DLD1 (cell line): Measurements from ENCODE around the gene ZNF638.

Experiments used
- in situ Hi-C: cut with HindIII; loops from 2 replicates; pipeline ENCODE4 v1.10.0; 2017; ENCODE audit warnings: low sequenced_read_pairs

The ZNF638 gene

DNA sequence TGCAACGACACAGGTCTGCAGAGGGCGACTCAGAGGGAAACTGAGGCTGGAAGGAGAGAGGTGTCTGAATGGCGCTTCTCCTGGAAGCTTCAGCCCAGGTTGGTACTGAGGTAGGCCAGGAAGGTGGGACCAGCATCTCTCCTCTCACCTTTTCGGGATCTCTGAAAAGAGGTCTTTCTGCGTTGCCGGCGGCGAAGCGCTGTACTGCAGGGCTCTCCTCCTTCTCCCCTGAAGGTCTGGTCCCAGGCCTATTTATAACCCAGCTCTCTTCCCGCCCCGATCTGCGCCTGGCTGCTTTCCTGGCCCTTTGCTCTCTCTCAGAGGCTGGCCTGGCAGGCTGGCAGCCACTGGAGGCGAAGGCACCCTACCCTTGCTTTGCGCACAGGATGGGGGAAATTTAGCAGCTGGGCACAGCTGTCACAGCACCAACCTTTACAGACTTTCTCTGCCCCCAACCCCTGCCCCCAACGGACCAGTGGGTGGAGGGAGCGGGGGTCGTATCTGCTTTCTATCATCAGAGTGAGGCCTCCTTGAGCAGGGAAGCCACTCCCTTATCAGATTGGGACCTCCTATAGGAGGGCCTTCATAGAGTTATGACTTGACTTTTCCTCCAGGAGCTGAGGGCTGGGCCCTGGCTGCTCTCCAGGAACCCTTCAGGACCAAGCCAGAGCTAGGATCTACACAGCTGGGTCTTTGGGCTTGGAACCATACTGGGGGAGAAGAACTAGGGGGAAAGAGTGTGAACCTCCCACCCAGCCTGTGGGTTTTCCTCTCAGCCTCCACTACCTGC is 122.8 kb downstream of the ZNF638 start:
- in situ Hi-C loops: no loop called here

DNA sequence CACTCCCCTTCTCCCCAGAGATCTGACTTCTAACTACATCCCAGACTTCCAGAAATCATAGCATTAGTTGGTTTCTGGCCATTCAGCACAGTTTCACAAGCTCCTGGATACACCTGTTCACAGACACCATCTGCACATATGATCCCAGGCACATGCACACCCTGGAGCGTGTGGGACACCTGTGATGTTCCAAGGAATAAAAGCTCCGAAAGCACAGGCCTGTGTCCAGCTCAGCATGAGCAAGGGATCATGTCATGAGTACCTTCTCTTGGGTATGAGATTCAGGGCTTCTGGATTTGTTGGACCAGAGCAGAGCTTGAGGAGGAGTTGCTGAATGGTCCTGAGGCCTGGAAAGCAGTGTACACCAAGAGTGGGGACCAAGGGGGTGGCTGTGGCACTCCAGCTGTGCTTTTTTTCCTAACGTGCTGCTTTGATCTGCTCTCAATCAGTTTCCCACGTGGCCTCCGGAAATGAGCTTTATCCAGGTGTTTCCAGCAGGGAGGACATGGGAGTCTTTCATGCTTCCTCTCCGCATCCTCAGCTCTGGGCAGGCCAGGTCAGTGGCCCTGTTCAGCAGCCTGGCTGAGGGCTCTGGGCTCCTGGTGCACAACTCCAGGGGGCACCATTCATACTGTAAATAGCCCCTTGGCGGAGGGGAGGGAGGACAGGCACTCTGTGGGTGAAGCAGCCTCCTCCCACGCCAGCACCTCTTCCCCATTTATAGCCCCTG is 123.6 kb downstream of the ZNF638 start:
- in situ Hi-C loops: no loop called here

DNA sequence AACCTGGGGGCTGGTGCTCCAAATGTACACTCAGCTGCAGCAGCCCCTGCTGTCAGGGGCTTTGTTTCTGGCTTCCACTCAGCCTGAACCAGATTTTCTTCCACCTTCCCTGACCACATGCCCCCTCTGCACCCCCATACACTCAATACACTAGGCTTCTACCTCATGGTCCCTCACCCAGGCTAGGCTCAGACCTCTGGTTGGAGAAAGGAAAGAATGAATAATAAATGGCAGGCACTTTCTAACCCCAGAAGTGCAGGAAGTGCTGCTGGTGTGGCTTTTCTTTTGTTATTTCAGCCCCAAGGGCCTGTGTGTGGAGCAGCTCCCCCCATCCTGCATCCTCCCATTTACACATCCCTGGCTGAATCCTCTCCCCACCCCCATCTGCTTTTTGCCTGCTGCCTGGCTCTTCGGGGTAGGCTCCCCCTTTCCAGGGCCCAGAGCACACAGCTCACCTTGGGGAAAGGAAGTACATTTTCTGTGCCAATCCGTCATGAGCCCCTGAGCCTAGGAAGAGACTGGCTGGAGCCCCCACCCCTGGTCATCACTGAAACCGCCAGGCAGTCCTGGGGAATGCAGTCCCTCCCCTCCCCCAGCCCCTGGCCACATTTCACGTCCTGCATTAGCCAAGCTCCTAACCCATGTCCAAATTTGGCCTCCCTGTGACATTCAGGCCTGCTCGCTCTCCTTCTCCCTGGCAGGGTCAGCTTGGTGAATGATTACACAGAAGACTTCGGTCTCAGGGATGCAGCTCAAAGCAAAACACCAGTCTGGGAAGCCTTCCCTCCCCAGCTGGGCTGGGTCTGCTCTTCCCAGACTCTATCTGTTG is 124.4 kb downstream of the ZNF638 start:
- in situ Hi-C loops: no loop called here

DNA sequence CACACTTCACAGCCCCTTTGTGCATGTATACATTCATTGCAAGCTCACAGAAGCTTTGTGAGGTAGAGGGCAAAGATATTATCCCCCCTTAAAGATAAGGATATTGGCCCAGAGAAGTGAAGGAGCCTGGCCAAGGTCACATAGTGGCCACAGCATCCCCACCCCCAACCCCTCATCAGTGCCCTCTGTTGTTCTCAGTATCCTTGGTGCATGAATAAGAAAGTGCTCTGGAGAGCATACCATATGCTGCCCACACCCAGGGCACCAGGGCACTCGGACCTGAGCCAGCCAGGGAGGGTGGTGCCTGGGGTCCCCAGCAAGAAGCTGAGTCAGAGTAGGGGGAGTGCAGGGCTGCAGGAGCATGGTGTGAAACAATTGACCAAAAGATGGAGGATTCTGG is 125.0 kb downstream of the ZNF638 start:
- in situ Hi-C loops: no loop called here

DNA sequence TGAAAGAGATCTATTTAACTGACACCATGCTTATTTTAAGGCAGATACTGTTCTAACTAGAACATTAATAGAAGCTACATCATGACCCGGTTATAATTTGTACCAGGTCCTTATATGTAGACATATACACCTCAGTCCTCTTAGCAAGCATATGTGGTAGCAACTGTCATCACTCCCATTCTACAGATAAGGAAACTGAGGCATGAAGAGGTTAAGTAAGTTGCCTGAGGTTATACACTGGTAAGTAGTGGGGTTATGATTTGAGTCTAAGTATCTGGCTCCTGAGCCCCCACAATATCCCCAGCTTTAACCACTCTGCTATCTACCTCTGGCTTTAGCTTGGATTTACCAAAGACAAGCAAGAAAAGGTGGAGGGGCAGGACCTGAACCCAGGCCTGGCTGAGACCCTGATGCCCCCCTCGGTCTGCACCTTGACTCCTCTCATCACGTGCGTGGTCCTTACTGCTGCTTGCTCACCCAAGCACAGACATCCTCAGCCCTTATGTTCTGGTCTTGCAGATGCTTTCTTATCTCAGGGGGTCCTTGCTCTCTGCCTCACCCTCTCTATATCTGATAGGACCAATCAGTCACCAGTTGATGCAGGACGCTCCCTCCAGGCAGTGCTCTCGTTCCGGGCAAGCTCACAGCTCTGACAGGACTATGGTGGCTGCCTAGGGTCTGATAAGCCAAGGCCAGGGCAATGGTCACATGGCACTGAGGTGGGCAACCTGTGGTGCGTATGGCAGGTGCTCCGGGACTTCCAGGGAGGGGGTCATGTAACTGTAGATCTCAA is 125.7 kb downstream of the ZNF638 start:
- in situ Hi-C loops: no loop called here

DNA sequence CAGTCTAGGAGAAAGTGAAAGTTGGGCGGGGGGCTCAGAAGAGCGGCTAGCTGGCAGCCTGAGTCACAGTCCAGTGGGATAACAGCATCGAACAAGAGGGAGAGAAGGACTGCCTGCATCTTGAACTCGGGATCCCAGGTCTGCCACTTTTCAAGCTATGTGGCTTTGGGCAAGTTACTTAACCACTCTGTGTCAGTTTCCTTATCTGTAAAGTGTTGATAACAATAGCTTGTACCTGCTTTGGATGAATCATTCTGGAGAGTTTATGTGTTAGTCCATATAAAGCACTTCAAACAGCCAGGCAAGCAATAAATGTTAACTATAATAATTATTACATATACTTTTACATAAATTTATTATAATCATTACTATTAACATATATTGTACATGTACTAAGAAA is 126.3 kb downstream of the ZNF638 start:
- in situ Hi-C loops: no loop called here

DNA sequence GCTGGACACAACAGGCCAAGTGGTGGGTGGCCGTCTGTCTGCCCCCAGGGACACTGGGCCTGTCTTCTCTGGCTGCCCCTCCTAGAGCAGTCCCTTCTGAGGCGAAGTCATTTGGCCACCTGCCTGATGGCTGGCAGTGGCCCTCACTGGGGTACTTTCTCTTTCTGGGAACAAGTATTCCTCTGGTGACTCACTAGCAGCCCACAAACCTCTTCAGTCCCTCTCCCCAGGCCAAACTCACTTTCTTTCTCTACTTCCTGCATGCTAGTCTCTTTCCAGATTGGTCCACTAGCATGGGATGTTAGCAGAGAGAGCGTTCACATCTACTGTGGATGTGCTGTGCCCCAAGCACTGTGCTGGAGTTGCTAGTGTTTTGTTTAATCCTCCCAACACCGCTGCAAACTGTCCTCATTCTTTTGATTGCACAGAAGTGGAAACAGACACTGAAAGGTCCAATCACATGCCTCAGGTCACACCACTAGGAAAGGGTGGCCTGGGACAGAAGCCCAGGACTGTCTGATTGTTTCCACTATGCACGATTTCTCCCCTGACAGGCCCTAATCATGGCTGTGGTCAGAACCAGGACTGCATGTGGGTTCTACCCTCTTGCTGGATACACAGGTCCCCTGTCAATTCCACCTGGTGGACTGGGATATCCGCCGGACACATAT is 127.0 kb downstream of the ZNF638 start:
- in situ Hi-C loops: no loop called here

DNA sequence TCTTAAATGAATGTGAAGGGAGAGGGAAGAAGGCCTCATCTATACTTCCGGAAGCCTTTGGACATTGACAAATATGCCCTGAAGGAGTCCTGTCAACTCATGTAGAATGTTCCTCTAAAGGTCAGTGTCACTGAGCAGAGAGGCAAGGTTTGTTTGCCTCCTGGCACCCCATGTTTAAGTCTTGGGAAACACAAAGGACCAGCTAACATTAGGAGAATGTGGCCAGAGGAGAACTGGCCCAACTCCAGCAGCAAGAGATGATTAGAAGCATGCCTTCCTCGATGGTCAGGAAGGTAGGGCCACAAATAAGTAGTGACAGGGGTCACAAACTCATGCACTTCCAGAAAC is 127.5 kb downstream of the ZNF638 start:
- in situ Hi-C loops: no loop called here

DNA sequence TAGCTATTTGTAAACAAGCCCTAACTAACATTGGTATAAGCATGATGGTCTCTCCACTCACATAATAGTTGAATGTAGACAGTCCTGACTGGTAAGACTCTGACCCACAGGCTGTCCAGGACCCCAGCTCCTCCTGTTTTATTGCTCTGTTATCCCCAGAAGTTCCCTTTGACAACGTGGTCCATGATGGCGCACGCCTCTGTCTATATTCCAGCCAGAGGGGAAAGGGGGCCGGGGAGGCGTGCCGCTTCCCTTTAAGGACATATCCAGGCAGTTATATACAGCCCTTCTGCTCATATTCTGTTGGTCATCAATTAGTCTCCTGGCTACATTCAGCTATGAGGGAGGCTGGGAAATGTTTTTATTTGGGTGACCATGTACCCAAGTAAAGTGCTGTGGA is 128.5 kb downstream of the ZNF638 start:
- in situ Hi-C loops: loop anchor here (5.0 kb wide), 1 partner anchor 52 kb away; no protein-coding TSS in a partner anchor

DNA sequence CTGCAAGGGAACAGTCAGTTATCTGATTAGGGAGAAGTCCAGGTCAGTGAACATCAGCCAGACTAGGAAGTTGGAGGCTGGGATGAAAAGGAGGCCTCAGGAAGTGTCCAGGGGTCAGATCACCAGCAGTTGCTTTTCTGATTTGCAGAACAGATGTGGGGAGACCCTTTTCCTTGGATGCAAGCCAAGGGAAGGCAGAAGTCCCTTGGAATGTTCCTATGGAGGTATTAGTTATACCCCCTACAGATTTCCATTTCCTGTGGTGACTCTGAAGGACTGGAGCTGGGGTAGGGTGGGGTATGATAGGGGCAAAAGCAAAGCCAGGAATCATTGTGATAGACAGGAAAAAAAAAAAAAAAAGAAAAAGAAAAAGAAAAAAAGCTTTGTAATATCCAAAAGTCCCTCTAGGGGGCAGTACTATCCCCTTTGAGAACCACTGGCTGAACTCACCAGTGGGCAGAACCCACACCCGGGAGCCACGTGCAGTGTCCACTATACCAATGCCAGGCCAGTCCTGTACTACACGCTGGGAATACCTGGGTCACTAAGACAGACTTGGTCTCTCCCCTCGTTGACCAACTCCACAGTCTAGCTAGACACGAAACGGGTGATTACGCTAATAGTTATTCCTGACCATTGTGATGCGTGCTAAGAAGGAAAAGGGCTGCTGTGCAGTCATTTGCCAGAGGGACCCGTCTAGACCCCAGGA is 129.2 kb downstream of the ZNF638 start:
- in situ Hi-C loops: loop anchor here (5.0 kb wide), 1 partner anchor 52 kb away; no protein-coding TSS in a partner anchor

DNA sequence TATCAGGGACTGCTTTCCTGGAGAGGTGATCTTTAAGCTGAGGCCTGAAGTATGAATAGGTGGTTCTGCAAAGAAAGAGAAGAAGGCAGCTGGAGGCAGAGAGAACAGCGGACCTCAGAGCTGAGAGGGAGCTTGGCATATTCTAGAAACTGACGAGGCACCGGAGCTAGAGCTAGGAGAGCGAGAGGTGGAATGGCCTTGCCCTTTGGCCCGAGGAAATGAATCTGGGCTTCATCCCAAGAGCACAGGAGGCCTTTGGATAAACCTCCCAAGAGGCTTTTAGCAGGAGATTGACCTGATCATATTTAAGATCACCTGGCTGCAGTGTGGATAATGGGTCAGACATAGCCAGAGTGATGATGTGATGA is 129.7 kb downstream of the ZNF638 start:
- in situ Hi-C loops: loop anchor here (5.0 kb wide), 1 partner anchor 51 kb away; no protein-coding TSS in a partner anchor

DNA sequence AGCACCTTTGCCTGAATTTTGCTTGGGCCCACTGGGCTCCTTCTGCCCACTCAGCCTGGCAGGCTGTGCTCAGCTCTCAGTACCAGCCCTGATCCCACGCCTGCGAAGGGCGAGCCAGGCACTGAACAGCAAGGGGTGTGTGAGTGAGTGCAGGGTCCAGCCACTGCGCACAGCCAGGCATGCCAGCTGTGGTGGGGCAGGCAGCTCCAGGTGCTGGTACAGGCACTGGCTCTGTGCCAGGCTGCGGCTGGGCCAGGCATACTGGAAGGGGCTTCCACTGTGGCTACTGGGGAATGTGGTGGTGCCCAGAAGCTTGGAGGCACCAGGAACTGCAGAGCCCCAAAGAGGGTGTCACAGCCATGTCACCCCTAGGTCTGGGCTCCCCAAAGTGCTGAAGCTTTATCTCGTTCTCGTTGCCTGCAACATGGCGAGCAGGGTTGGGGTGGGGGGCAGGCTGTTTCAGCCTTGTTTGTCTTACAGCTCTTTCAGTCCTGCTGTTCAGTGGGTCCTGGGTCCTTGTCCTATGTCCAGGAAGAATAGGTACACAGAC is 130.5 kb downstream of the ZNF638 start:
- in situ Hi-C loops: loop anchor here (5.0 kb wide), 1 partner anchor 50 kb away; no protein-coding TSS in a partner anchor

DNA sequence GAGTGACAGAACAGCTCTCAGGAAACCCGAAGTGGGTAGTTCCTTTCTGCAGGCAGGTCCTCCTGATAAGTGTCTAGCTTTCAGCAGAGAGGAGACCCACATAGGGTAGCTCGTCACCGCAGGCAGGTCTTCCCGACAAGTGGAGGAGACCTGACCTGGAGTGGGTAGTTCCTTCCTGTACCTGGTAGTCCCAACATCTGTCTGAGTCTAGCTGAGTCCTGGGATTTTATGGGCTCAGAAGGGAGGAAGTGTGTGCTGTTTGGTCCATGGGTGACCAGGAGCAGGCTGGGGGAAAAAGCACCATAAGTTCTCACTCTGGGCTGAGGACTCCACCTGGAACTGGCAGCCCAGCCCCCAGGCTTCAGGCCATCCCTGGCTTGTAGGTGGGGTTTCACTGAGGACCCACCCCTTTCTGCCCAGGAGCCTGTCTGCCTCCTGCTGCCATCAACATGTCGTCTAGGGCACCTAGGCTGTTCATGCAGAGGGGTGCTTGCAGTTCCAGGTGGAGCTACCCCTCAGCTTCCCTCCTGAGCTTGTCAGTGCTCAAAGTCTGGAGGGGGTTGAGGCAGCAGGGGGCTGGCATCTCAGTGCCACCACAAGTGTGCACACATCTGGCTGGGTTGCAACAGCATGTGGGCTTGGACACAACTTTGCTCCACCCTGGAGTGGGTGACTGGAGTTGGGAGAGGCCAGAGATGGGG is 131.2 kb downstream of the ZNF638 start:
- in situ Hi-C loops: loop anchor here (5.0 kb wide), 1 partner anchor 50 kb away; no protein-coding TSS in a partner anchor

DNA sequence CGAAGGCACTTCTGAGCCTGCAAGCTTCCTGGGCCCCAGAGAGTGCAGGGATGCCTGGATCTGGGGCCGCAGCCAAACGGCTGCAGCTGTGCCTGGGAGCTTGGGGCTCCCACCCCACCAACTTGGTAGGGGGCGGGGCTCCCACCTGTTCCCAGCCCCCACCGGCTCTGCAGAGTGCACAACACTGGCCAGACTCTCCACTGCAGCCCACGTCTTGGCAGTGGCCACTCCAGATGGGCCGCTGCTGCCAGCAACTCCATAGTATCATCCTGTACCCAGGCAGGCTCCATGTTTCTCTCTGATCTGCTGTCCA is 131.7 kb downstream of the ZNF638 start:
- in situ Hi-C loops: loop anchor here (5.0 kb wide), 1 partner anchor 49 kb away; no protein-coding TSS in a partner anchor

DNA sequence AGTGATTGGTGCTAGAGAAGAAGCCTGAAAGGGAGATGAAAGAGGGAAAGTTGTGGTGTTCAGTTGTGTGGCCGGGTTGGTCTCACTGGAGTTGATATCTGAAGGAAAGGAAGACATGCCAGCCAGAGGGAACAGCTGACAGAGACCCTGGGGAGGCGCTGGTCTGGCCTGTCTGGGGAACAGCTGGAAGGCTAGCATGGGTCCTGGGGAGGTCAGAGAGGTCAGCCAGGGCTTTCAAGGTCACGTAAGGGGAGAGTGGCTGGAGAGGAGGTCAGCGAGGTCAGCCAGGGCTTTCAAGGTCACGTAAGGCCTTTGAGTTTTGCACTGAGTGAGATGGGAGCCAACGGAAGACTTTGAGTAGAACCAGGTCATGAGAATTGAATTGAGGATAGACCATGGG is 132.8 kb downstream of the ZNF638 start:
- in situ Hi-C loops: loop anchor here (5.0 kb wide), 1 partner anchor 48 kb away; no protein-coding TSS in a partner anchor

DNA sequence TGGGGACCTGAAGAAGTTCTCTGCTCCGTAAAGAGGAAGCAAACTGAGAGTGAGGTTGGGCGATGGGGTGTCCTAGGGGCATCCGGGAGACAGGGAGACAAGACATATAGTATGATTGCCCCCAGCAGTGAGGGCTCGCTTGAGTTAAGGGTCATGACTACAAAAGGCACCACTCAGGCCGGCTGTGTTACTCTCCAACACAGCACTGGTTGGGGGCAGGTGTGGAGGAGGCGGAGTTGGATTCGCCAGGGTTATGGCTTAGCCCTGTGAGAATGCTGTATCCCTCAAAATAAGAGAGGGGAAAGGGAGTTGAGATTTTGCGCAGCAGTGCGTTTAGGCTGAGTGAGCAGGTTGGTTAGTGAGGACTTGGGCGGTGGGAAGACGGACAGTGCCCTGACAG is 133.8 kb downstream of the ZNF638 start:
- in situ Hi-C loops: no loop called here

DNA sequence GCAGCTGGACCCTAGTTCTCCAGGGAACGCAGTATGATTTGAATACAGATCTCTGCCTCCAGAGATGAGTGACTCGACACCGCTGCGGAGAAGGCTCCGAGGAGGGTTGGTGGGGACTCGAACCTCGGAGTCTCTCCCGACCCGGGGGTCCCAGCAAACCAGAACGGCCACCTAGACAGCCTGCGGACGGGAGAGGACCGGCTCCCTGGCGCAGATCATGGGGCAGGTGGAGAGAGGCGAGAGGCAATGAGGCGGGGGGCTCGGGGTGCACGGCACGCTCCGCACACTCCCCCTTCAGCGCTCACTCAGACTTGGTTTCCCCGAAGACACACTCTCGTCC is 134.3 kb downstream of the ZNF638 start:
- in situ Hi-C loops: no loop called here

DNA sequence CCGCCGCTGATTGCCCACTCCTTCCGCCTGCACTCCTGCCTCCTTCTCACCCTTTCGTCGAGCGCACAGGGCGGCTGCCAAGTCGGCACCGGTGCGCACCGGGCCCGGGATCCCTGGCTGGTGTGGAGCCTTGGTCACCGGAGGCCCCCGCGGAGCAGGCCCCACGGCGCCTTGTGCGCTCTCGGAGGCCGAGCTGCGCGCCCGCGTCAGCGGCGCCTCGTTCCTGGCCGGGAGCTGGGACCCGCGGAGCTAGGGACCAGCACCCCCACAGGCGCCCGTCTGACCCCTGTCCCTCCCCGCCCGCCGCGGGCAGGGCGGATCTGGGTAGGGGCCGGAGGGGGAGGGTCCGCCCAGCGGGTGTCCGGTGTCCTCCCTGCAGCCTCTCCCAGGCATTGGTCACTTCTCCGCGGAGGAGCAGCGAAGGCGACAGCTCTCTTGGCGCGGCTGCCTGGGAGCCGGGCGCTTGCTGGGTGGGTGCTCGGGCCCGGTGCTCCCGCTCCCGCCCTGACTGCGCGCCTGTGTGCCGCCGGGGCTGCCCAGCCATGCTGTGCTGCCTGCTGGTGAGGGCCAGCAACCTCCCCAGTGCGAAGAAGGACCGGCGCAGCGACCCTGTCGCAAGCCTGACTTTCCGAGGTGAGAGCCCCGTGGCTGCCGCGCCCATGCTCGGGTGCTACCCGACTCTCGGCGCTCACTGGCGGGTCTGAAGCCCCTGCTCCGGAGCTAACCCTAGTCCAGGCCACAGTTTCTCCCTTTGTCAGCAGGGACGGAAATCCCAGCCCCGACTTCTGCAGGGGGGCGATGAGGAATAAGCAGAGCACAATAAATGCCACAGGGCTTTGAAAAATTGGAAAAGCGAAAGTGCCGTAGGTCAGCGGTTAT is 135.0 kb downstream of the ZNF638 start:
- in situ Hi-C loops: no loop called here
